HG03571 (cell line): ENCODE measurements around the gene OPN3.
A peak's percentile ranks its signal among the peaks of the same experiment; 100 is the strongest.
"Not testable (repeated sequence)": the region's sequence is repeated elsewhere in the genome, so short reads cannot be mapped to it uniquely, and the experiment has no call there.

Experiments
- ATAC-seq: cut with Tn5 transposase; IDR thresholded peaks from one replicate; pipeline ENCODE4 v1.9.1; 2021; ENCODE audit not compliant: unreplicated experiment

OPN3 gene

GRCh38 chr1:241640149-241640866 is at the start of gene OPN3, which contains the start of gene CHML:
OPN3 (minus strand) TSS chr1:241640369; CDS start chr1:241640254, 115 bp downstream.
CHML (minus strand) TSS chr1:241640369; CDS start chr1:241635766, 4,603 bp downstream.
- ATAC-seq: peak; percentile 95

- ATAC-seq: no peak
Measured at GRCh38 chr1:241688940-241689368, 48.8 kb upstream of the OPN3 start.

- no peak for ATAC-seq
Measured at GRCh38 chr1:241684108-241684507, 43.9 kb upstream of the OPN3 start.

GRCh38 chr1:241682921-241683320 is 42.8 kb upstream of the OPN3 start:
- ATAC-seq: no peak

GRCh38 chr1:241681861-241682448 is 41.8 kb upstream of the OPN3 start:
- ATAC-seq: not testable (repeated sequence)

GRCh38 chr1:241679961-241680360 is 39.8 kb upstream of the OPN3 start:
- no peak for ATAC-seq

GRCh38 chr1:241679404-241679803 is 39.2 kb upstream of the OPN3 start:
- no peak for ATAC-seq

- ATAC-seq: no peak
Measured at GRCh38 chr1:241678536-241678935, 38.4 kb upstream of the OPN3 start.

GRCh38 chr1:241677201-241677600 is 37.0 kb upstream of the OPN3 start:
- peak; percentile 78 for ATAC-seq

- ATAC-seq: no peak
Measured at GRCh38 chr1:241675983-241676382, 35.8 kb upstream of the OPN3 start.

- ATAC-seq: no peak
Measured at GRCh38 chr1:241674805-241675384, 34.7 kb upstream of the OPN3 start.

- ATAC-seq: no peak
Measured at GRCh38 chr1:241672301-241672700, 32.1 kb upstream of the OPN3 start.

GRCh38 chr1:241666419-241666818 is 26.2 kb upstream of the OPN3 start:
- no peak for ATAC-seq

GRCh38 chr1:241660424-241660972 is 20.3 kb upstream of the OPN3 start:
- ATAC-seq: no peak

- ATAC-seq: not testable (repeated sequence)
Measured at GRCh38 chr1:241659016-241659415, 18.8 kb upstream of the OPN3 start.

- ATAC-seq: no peak
Measured at GRCh38 chr1:241658081-241658793, 18.1 kb upstream of the OPN3 start.

- ATAC-seq: no peak
Measured at GRCh38 chr1:241654641-241655040, 14.5 kb upstream of the OPN3 start.

- ATAC-seq: no peak
Measured at GRCh38 chr1:241654019-241654418, 13.8 kb upstream of the OPN3 start.

GRCh38 chr1:241652012-241652411 is 11.8 kb upstream of the OPN3 start, which contains the start of gene WDR64:
WDR64 (plus strand) TSS chr1:241652281; CDS start chr1:241652485, 204 bp downstream.
- no peak for ATAC-seq

GRCh38 chr1:241648159-241648558 is 8.0 kb upstream of the OPN3 start:
- no peak for ATAC-seq

GRCh38 chr1:241647658-241648057 is 7.5 kb upstream of the OPN3 start:
- no peak for ATAC-seq
